Bronchial epithelial cell (primary cell): ENCODE data around the gene FBXL17. TPM values are rescaled to one million over a fixed set of nuclear protein-coding genes. Genes with fewer than 3 reads are reported as not detected.

ENCODE experiments used
- DNase-seq: peaks from one replicate; pipeline ENCODE4 v3.0.0-alpha.2; 2010; ENCODE audit warnings: low read depth
- FAIRE-seq: peaks from 2 replicates; lab custom pipeline; 2011; peaks lifted over from hg19 to GRCh38; lab: Jason Lieb, UNC
- H3K27me3 ChIP-seq: 2 replicates; pipeline ENCODE4 v1.5.1; 2011; ENCODE audit warnings: low read length; ENCODE audit not compliant: control insufficient read depth, insufficient read depth
- H3K36me3 ChIP-seq: 2 replicates; pipeline ENCODE4 v1.5.1; 2011; ENCODE audit warnings: low read length; ENCODE audit not compliant: control insufficient read depth, insufficient read depth
- H3K4me3 ChIP-seq: 2 replicates; pipeline ENCODE4 v1.5.1; 2011; ENCODE audit warnings: mild to moderate bottlenecking, low read depth, low read length, control low read depth
- total RNA-seq: library from RNA; depleted of rRNA; stranded (reverse); fragments of >200 nt; gene quantifications from 2 replicates; pipeline ENCODE4 v1.2.1, GENCODE V29; 2014
- TF ChIP-seq, protein P1 (sequence below): IDR thresholded peaks from 2 replicates; pipeline ENCODE4 v1.5.1; 2011; ENCODE audit warnings: mild to moderate bottlenecking, moderate library complexity, low read length, control low read depth, inconsistent platforms; ENCODE audit not compliant: insufficient read depth, severe bottlenecking

FBXL17 gene
- total RNA-seq, 1 donor from 2014 or later, result 6.6 TPM

DNA sequence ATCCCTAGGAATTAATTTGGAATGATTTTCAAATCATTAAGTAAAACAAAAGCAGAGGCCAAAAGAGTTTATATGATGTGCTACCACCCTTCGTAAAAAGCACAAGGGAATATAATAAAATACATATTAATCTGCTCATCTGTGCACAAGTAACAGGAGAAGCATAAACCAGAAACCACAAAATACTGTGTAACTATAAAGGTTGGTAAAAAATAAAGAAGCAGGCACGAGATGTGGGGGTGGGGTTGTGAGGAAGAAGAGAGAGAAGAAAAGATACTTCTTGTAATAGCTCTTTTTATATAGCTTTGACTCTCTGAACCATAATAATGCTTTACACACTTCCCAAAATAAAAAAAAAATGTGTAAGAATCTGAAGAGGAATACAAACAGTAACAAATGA is 496.3 kb downstream of the FBXL17 start:
- no peak for FAIRE-seq
- no peaks in the 10 kb centered on the region for H3K27me3 ChIP-seq

DNA sequence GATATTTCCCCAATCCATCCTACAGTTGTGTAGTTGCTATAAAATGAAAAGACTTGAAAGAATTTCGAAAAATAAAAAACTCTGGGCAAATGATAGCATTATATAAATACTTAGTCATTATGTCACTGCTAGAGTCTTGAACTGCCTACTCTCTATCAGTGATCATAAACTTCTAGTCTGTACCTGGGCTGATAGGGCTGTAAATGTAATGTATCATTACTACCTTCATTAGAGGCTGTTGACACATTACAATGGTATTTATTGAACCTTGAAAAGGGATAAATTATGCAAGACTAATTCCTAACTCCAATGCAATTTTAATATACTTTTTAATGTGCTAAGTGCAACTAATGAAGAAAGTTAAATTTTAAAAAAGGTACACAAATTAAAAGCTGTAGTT is 497.0 kb downstream of the FBXL17 start:
- Histone ChIP-seq H3K27me3 (no peaks in the 10 kb centered on the region), H3K4me3 (no peak overlapping the region), H3K36me3 (no peaks in the 10 kb centered on the region)
- TF ChIP-seq, protein P1, sequence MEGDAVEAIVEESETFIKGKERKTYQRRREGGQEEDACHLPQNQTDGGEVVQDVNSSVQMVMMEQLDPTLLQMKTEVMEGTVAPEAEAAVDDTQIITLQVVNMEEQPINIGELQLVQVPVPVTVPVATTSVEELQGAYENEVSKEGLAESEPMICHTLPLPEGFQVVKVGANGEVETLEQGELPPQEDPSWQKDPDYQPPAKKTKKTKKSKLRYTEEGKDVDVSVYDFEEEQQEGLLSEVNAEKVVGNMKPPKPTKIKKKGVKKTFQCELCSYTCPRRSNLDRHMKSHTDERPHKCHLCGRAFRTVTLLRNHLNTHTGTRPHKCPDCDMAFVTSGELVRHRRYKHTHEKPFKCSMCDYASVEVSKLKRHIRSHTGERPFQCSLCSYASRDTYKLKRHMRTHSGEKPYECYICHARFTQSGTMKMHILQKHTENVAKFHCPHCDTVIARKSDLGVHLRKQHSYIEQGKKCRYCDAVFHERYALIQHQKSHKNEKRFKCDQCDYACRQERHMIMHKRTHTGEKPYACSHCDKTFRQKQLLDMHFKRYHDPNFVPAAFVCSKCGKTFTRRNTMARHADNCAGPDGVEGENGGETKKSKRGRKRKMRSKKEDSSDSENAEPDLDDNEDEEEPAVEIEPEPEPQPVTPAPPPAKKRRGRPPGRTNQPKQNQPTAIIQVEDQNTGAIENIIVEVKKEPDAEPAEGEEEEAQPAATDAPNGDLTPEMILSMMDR, result no peak
- FAIRE-seq (no peak), DNase-seq (no peak)

More for the DNA sequence above, 496.3 kb downstream of the FBXL17 start:
- no peak overlapping the region for H3K4me3 ChIP-seq
- TF ChIP-seq, protein P1, result no peak
- no peaks in the 10 kb centered on the region for H3K36me3 ChIP-seq
- no peak for DNase-seq

DNA sequence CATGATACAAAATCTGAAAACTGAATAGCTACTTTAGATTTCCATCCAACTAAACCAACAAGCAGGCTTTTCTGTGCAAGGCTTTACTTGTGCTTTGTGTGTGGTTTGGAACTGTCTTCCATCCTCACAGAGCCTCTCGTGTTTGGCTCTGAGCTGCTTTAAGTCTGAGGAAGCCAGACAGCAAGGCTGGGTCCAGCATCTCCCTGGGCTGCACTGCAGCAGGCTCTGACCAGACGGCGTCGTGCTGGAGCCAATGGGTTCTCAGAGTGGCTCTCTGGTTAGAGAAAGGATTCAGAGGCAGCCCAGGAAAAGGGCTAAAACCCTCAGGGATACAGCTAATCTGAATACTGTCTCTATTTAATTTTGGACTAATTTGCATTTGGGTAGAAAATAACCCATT is 503.2 kb downstream of the FBXL17 start:
- Histone ChIP-seq H3K27me3 (no peaks in the 10 kb centered on the region), H3K36me3 (no peaks in the 10 kb centered on the region), H3K4me3 (no peak overlapping the region)
- TF ChIP-seq, protein P1, result no peak
- FAIRE-seq (peak; percentile 75), DNase-seq (no peak)

DNA sequence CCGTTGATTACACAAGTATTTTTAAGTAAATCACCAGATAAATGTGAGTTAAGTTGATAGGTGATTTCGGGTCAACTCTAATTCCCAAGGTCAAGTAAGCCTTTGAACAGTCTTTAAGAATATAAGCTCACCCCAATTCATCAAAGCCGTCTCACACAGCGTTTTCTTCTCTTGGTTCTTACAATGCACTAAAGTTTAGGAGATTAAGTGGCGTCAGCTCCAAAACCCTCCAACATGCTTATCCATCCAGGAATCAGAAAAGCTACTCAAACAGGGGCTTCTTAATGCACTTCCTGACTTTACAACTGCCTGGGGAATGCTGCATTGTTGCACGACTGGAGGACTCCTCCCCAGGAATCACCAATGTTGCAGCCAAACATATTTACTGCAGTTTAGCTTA is 505.0 kb downstream of the FBXL17 start:
- DNase-seq (no peak), FAIRE-seq (no peak)
- no peaks in the 10 kb centered on the region for H3K36me3 ChIP-seq
- H3K27me3 ChIP-seq, result no peaks in the 10 kb centered on the region
- TF ChIP-seq, protein P1, result no peak
- no peak overlapping the region for H3K4me3 ChIP-seq

DNA sequence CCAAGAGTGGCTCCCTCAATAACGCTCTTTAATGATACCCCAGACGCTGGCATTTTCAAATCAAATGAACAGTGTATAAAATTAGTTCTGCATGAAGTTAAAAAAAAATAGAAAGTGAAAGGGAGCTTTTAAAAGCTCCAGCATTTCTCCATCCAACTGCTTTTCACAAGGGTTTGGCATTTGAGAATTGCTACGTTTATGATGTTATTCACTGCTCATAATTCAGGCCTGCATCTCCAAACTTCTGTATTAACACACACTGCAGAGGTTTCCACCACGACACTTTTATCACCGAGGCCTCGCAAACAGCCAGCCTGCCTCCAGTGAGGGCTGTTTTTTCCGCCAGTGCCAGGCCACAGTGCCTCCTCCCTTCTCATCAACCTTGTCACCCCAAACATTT is 505.6 kb downstream of the FBXL17 start:
- Histone ChIP-seq H3K27me3 (no peaks in the 10 kb centered on the region), H3K36me3 (no peaks in the 10 kb centered on the region), H3K4me3 (no peak overlapping the region)
- TF ChIP-seq, protein P1, result no peak
- DNase-seq (no peak), FAIRE-seq (no peak)

DNA sequence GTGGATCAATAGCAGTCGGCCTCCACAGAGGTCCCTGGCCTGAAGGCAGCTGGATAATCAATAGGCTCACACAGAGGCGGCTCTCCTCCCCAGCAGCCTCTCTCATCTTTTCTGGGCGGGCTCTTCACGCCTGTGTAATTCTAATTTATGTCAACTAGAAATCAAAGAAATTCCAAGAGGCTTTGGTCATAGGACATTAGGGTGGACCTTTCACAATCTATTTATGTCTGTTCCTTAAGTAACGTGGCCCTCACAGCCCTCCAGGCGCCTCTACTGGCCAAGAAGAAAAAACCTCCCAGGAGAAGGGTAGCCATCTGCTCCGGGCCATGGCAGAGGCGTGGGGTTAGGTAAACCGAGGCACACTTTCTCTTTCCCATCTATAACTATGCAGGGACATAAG is 506.1 kb downstream of the FBXL17 start:
- FAIRE-seq (no peak), DNase-seq (no peak)
- Histone ChIP-seq H3K27me3 (no peaks in the 10 kb centered on the region), H3K4me3 (no peak overlapping the region), H3K36me3 (no peaks in the 10 kb centered on the region)
- TF ChIP-seq, protein P1, result no peak
